ENCODE measurements around the gene TEAD1. TPM values are rescaled to one million over a fixed set of nuclear protein-coding genes. Genes with fewer than 3 reads are reported as not detected.

Gene TEAD1
- polyA plus RNA-seq, 2 of the 4 experiments (the other 2 are of a cell fraction) = 111 to 112 TPM

GRCh38 chr11:12958986-12959385 lies 284.8 kb downstream of the TEAD1 start:
- Histone ChIP-seq H3K4me3 (no peak overlapping the region), H3K4me1 (no peaks in the 10 kb centered on the region; the same call in 2 of the 3 replicates), H3K9me3 (peaks cover 3% of the 10 kb centered on the region; the same call in 1 of the 3 replicates), H3K4me2 (no peak overlapping the region), H3K27ac (no peak overlapping the region)
- TF ChIP-seq EHMT2 (IDR thresholded peaks at IDR 0.05; ENCODE audit: low read depth) = no peak
- no peak for TF ChIP-seq RNF2 (IDR thresholded peaks at IDR 0.05; ENCODE audit: borderline replicate concordance, low read depth)
- FAIRE-seq (no peak), DNase-seq (ENCODE audit: low read depth in 1 of 2, low spot score in 1 of 2) (no peak), ATAC-seq (peak in 1 of 2 experiments; percentile 41; a peak in 1 of 6 replicates)
- ChIA-PET CTCF (interaction anchor here (1.4 to 1.8 kb wide), 3 partner anchors 21 to 671 kb away, joined by 3 to 10 read pairs (median 3); no protein-coding TSS in a partner anchor), POLR2A (no interaction called here)
- WGBS (ENCODE audit: missing lambda C conversion rate) = 54% methylated on average over 3 of the region's 3 CpGs

GRCh38 chr11:12961615-12962014 lies 287.4 kb downstream of the TEAD1 start:
- peak in 1 of 2 experiments; percentile 34; a peak in 1 of 6 replicates for ATAC-seq
- ChIA-PET CTCF (interaction anchor here (0.6 to 9.7 kb wide), 20 partner anchors 15 to 673 kb away, joined by 3 to 141 read pairs (median 4); no protein-coding TSS in a partner anchor), POLR2A (interaction anchor here (0.6 kb wide), 1 partner anchor 315 kb away, joined by 5 read pairs; no protein-coding TSS in a partner anchor)
- no peak overlapping the region for H3K27ac ChIP-seq
- H3K9me3 ChIP-seq = no peaks in the 10 kb centered on the region
- peaks cover 6% of the 10 kb centered on the region for H3K4me1 ChIP-seq
- DNase-seq (ENCODE audit: low read depth in 1 of 2, low spot score in 1 of 2) = peak in 1 of 2 experiments; percentile 34
- no peak overlapping the region for H3K4me2 ChIP-seq
- TF ChIP-seq, protein P1, sequence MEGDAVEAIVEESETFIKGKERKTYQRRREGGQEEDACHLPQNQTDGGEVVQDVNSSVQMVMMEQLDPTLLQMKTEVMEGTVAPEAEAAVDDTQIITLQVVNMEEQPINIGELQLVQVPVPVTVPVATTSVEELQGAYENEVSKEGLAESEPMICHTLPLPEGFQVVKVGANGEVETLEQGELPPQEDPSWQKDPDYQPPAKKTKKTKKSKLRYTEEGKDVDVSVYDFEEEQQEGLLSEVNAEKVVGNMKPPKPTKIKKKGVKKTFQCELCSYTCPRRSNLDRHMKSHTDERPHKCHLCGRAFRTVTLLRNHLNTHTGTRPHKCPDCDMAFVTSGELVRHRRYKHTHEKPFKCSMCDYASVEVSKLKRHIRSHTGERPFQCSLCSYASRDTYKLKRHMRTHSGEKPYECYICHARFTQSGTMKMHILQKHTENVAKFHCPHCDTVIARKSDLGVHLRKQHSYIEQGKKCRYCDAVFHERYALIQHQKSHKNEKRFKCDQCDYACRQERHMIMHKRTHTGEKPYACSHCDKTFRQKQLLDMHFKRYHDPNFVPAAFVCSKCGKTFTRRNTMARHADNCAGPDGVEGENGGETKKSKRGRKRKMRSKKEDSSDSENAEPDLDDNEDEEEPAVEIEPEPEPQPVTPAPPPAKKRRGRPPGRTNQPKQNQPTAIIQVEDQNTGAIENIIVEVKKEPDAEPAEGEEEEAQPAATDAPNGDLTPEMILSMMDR (IDR thresholded peaks at IDR 0.05) = peak; percentile 45
- TF ChIP-seq SMC3 (IDR thresholded peaks at IDR 0.05) = peak; percentile 51; the same call in 2 of the 3 replicates
- TF ChIP-seq, protein P2, sequence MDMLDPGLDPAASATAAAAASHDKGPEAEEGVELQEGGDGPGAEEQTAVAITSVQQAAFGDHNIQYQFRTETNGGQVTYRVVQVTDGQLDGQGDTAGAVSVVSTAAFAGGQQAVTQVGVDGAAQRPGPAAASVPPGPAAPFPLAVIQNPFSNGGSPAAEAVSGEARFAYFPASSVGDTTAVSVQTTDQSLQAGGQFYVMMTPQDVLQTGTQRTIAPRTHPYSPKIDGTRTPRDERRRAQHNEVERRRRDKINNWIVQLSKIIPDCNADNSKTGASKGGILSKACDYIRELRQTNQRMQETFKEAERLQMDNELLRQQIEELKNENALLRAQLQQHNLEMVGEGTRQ (IDR thresholded peaks at IDR 0.05) = no peak
- peak; percentile 55 to 59 for TF ChIP-seq RAD21 (conservative IDR thresholded peaks at IDR 0.05 in 1 of 2, IDR thresholded peaks at IDR 0.05 in 1 of 2)
- FAIRE-seq = no peak
- no peak overlapping the region for H3K4me3 ChIP-seq
- 58% methylated on average over 2 of the region's 2 CpGs for WGBS (ENCODE audit: missing lambda C conversion rate)

DNA sequence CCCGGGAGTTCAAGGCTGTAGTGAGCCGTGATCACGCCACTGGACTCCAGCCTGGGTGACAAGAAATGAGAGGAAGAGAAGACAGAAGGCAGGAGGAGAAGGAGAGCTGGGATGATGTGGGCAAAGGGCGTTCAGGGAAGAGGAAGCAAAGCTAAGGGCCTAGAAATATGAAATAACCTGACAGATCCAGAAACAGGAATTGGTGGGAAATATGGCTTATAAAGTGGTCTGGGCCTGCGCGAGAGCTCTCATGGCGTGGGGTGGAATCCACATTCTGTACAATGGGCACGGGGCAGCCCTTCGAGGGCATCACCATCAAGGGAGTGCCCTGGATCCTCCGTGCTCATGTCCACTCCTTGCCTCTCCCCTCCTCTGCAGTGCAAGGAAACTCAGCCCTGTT lies 288.1 kb downstream of the TEAD1 start:
- H3K4me3 ChIP-seq = no peak overlapping the region
- peaks cover 6% of the 10 kb centered on the region for H3K4me1 ChIP-seq
- TF ChIP-seq HEYL (CRISPR knock-in tag; IDR thresholded peaks at IDR 0.05) (no peak), MYC (IDR thresholded peaks at IDR 0.05; ENCODE audit: borderline replicate concordance, low read length) (no peak), ZC3H11A (IDR thresholded peaks at IDR 0.05) (no peak), SREBF2 (IDR thresholded peaks at IDR 0.05) (no peak), HDAC2 (IDR thresholded peaks at IDR 0.05) (no peak), RARB (CRISPR knock-in tag; IDR thresholded peaks at IDR 0.05) (no peak), CBX8 (IDR thresholded peaks at IDR 0.05) (no peak), KDM1A (IDR thresholded peaks at IDR 0.05; ENCODE audit: low read depth) (no peak), CHD2 (IDR thresholded peaks at IDR 0.05; ENCODE audit: low read length, partially characterized antibody) (no peak), ZNF302 (CRISPR knock-in tag; IDR thresholded peaks at IDR 0.05) (no peak), CHD4 (IDR thresholded peaks at IDR 0.05; ENCODE audit: borderline replicate concordance) (no peak), NR3C1 (IDR thresholded peaks at IDR 0.05) (no peak), CEBPB (IDR thresholded peaks at IDR 0.05) (no peak)
- TF ChIP-seq, protein P3, sequence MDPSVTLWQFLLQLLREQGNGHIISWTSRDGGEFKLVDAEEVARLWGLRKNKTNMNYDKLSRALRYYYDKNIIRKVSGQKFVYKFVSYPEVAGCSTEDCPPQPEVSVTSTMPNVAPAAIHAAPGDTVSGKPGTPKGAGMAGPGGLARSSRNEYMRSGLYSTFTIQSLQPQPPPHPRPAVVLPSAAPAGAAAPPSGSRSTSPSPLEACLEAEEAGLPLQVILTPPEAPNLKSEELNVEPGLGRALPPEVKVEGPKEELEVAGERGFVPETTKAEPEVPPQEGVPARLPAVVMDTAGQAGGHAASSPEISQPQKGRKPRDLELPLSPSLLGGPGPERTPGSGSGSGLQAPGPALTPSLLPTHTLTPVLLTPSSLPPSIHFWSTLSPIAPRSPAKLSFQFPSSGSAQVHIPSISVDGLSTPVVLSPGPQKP (IDR thresholded peaks at IDR 0.05; ENCODE audit: low read depth, low read length) = no peak
- TF ChIP-seq, protein P4, sequence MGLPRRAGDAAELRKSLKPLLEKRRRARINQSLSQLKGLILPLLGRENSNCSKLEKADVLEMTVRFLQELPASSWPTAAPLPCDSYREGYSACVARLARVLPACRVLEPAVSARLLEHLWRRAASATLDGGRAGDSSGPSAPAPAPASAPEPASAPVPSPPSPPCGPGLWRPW (IDR thresholded peaks at IDR 0.05) = no peak
- H3K4me2 ChIP-seq = no peak overlapping the region
- WGBS (ENCODE audit: missing lambda C conversion rate) = 89% methylated on average over 10 of the region's 10 CpGs
- FAIRE-seq (no peak), ATAC-seq (no peak), DNase-seq (ENCODE audit: low read depth in 1 of 2, low spot score in 1 of 2) (no peak)
- no peaks in the 10 kb centered on the region for H3K9me3 ChIP-seq
- CTCF ChIA-PET = interaction anchor here (0.7 to 9.7 kb wide), 23 partner anchors 9 to 673 kb away, joined by 3 to 141 read pairs (median 5); no protein-coding TSS in a partner anchor
- POLR2A ChIA-PET = interaction anchor here (1.9 kb wide), 1 partner anchor 631 kb away, joined by 4 read pairs; no protein-coding TSS in a partner anchor
- peak overlapping the region in 1 of 2 experiments; percentile 34; a peak in 3 of 6 replicates for H3K27ac ChIP-seq

Data from A549 (cell line).